Measurements from ENCODE around the gene ARSG.
"Not testable (repeated sequence)": the region's sequence is repeated elsewhere in the genome, so short reads cannot be mapped to it uniquely, and the experiment has no call there.

ARSG gene

GRCh38 chr17:68398691-68399637, 107.7 kb downstream of the ARSG start:
- no peak overlapping the region for H3K4me3 ChIP-seq (ENCODE audit: low read depth, low read length)
- DNase-seq (ENCODE audit: low read depth), result peak; percentile 80
- TF ChIP-seq CTCF (IDR thresholded peaks at IDR 0.05; ENCODE audit: insufficient read depth, low read depth, low read length, missing control alignments), result peak; percentile 80

DNA sequence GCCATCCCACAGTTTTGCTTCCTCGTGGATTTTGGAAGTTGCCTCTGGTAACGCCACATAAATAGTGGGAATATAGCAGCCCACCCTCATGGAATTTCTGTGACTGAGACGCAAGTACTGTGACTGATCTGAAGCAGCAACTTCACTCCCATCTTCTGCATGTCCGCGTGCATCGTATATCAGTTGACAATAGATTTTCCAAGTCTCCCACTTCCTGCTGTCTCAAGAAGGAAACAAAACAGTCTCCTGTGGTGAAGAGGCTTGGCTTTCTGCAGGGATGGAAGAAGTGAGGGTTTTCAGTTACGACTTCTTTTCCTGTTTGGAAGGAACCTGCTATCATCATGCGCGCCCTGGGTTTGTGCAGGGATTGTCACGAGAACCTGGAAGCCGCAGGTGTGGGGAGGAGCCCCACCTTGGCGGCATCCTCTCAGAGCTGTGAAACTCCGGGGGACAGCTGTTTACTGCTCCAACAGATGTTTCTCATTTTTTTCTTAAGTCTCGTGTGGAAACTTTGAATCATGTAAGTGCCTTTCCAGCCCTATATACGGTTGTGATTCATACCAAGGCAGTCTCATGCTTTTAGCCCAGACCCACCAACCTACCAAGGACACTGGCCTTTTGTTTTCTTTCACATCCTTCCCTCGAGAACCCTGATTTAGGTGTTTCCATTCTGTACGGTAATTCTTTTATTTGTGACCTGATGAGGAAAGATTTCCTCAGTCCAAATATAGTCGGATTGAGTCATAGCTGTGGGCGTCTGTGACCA, 108.5 kb downstream of the ARSG start:
- DNase-seq (ENCODE audit: low read depth), result peak; percentile 9
- TF ChIP-seq CTCF (IDR thresholded peaks at IDR 0.05; ENCODE audit: insufficient read depth, low read depth, low read length, missing control alignments), result no peak
- H3K4me3 ChIP-seq (ENCODE audit: low read depth, low read length), result no peak overlapping the region

- no peak overlapping the region for H3K4me3 ChIP-seq (ENCODE audit: low read depth, low read length)
- no peak for TF ChIP-seq CTCF (IDR thresholded peaks at IDR 0.05; ENCODE audit: insufficient read depth, low read depth, low read length, missing control alignments)
- no peak for DNase-seq (ENCODE audit: low read depth)
These were observed 109.1 kb downstream of the ARSG start for GRCh38 chr17:68400404-68400735.

DNA sequence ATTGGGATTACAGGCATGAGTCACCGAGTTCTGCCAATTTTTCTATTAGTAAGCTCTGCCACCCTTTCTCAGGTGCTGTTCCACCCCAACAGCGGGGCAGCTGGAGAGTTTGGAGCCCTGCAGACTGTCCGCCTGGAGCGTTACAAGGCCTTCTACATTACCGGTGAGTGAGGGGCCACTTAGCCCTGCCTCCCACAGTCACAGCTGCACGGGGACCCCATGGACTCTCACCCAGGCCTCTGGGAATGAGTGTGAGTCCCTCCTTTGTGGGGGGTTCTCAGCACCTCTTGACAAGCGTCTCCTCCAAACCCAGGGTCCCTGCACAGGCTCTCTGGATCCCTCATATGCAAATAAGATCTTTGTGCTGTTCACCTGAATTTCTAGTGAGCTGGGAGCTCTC, 110.0 kb downstream of the ARSG start:
- DNase-seq (ENCODE audit: low read depth), result no peak
- TF ChIP-seq CTCF (IDR thresholded peaks at IDR 0.05; ENCODE audit: insufficient read depth, low read depth, low read length, missing control alignments), result no peak
- no peak overlapping the region for H3K4me3 ChIP-seq (ENCODE audit: low read depth, low read length)

- no peak for TF ChIP-seq CTCF (IDR thresholded peaks at IDR 0.05; ENCODE audit: insufficient read depth, low read depth, low read length, missing control alignments)
- no peak for DNase-seq (ENCODE audit: low read depth)
- no peak overlapping the region for H3K4me3 ChIP-seq (ENCODE audit: low read depth, low read length)
These were observed 111.8 kb downstream of the ARSG start for GRCh38 chr17:68403122-68403521.

- not testable (repeated sequence) for DNase-seq (ENCODE audit: low read depth); H3K4me3 ChIP-seq (ENCODE audit: low read depth, low read length)
These were observed 112.5 kb downstream of the ARSG start for GRCh38 chr17:68403837-68404236.

DNA sequence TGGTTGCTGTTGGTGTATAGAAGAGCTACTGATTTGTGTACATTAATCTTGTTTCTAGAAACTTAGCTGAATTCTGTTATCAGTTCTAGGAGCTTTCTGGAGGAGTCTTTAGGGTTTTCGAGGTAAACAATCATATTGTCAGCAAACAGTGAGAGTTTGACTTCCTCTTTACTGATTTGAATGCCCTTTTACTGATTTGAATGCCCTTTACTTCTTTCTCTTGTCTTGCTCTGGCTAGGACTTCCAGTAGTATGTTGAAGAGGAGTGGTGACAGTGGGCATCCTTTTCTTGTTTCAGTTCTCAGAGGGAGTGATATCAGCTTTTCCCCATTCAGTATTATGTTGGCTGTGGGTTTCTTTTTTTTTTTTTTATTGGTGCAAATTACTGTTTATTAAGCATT, 116.4 kb downstream of the ARSG start:
- H3K4me3 ChIP-seq (ENCODE audit: low read depth, low read length); DNase-seq (ENCODE audit: low read depth): not testable (repeated sequence)

DNA sequence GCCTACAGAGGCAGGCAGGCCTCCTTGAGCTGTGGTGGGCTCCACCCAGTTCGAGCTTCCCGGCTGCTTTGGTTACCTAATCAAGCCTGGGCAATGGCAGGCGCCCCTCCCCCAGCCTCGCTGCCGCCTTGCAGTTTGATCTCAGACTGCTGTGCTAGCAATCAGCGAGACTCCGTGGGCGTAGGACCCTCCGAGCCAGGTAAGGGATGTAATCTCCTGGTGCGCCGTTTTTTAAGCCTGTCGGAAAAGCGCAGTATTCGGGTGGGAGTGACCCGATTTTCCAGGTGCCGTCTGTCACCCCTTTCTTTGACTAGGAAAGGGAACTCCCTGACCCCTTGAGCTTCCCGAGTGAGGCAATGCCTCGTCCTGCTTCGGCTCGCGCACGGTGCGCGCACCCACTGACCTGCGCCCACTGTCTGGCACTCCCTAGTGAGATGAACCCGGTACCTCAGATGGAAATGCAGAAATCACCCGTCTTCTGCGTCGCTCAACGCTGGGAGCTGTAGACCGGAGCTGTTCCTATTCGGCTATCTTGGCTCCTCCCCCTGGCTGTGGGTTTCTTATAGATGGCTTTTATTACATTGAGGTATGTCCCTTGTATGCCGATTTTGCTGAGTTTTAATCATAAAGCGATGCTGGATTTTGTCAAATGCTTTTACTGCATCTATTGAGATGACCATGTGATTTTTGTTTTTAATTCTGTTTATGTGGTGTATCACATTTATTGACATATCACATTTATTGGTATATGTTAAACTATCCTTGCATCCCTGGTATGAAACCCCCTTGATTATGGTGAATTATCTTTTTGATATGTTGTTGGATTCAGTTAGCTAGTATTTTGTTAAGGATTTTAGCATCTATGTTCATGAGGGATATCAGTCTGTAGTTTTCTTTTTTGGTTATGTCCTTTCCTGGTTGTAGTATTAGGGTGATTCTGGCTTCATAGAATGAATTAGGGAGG, 122.6 kb downstream of the ARSG start:
- peak; percentile 63 for DNase-seq (ENCODE audit: low read depth)
- H3K4me3 ChIP-seq (ENCODE audit: low read depth, low read length), result peak overlapping the region; percentile 41

DNA sequence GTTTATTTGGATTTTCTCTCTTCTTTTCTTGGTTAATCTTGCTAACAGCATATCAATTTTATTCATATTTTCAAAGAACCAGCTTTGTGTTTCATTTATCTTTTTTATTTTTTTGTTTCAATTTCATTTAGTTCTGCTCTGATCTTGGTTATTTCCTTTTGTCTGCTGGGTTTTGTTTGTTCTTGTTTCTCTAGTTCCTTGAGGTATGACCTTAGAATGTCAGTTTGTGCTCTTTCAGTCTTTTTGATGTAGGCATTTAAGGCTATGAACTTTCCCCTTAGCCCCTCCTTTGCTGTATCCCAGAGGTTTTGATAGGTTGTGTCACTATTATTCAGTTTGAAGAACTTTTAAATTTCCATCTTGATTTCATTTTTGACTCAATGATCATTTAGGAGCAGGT, 123.6 kb downstream of the ARSG start:
- not testable (repeated sequence) for DNase-seq (ENCODE audit: low read depth); H3K4me3 ChIP-seq (ENCODE audit: low read depth, low read length)
